ENCODE measurements around the gene SOX6.

SOX6 gene

DNA sequence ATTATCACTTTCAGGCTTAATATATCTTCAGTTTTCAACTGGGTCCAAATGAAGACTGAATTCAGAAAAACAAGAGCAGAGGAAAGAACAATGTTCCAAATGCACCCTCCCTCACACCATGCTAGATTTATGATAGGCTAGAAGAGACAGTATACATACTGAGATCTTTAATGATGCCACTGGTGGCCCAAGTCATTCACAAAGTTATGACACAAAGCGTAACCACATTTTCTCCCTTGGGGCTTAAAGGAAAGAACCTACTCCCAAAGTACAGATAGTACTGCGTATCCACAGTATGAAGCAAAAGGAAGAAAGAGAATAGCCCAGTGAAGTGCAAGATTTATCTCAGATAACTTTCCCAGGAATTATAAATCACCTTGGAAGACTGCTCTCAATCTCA lies 10.9 kb upstream of the SOX6 start:
- Histone ChIP-seq H3F3A (ENCODE audit: insufficient read depth, low read length) (no peaks in the 10 kb centered on the region), H3K9me3 (replicated peaks; ENCODE audit: insufficient read depth, low read length) (no peaks in the 10 kb centered on the region), H3K36me3 (replicated peaks; ENCODE audit: insufficient read depth, low read length) (no peaks in the 10 kb centered on the region), H3K4me1 (ENCODE audit: low read length) (no peaks in the 10 kb centered on the region), H2AFZ (ENCODE audit: low read length) (no peak overlapping the region), H3K4me3 (ENCODE audit: low read length) (no peak overlapping the region), H3K27me3 (replicated peaks; ENCODE audit: insufficient read depth, low read length) (no peaks in the 10 kb centered on the region), H3K27ac (ENCODE audit: low read length) (no peak overlapping the region), H3K9me2 (replicated peaks; ENCODE audit: insufficient read depth, low read length) (no peaks in the 10 kb centered on the region), H3K4me2 (ENCODE audit: low read depth, low read length) (no peak overlapping the region), H4K20me1 (ENCODE audit: insufficient read depth, low read length) (no peaks in the 10 kb centered on the region), H3K9ac (ENCODE audit: low read length) (no peak overlapping the region), H3K79me2 (ENCODE audit: low read length) (no peaks in the 10 kb centered on the region)
- TF ChIP-seq, protein P1, sequence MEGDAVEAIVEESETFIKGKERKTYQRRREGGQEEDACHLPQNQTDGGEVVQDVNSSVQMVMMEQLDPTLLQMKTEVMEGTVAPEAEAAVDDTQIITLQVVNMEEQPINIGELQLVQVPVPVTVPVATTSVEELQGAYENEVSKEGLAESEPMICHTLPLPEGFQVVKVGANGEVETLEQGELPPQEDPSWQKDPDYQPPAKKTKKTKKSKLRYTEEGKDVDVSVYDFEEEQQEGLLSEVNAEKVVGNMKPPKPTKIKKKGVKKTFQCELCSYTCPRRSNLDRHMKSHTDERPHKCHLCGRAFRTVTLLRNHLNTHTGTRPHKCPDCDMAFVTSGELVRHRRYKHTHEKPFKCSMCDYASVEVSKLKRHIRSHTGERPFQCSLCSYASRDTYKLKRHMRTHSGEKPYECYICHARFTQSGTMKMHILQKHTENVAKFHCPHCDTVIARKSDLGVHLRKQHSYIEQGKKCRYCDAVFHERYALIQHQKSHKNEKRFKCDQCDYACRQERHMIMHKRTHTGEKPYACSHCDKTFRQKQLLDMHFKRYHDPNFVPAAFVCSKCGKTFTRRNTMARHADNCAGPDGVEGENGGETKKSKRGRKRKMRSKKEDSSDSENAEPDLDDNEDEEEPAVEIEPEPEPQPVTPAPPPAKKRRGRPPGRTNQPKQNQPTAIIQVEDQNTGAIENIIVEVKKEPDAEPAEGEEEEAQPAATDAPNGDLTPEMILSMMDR (IDR thresholded peaks at IDR 0.05; ENCODE audit: low read length): no peak
- TF ChIP-seq EZH2 (optimal IDR thresholded peaks at IDR 0.05; ENCODE audit: low read depth, low read length): no peak
- TF ChIP-seq EZH2phosphoT487 (IDR thresholded peaks at IDR 0.05; ENCODE audit: low read length): no peak
- no peak for DNase-seq

DNA sequence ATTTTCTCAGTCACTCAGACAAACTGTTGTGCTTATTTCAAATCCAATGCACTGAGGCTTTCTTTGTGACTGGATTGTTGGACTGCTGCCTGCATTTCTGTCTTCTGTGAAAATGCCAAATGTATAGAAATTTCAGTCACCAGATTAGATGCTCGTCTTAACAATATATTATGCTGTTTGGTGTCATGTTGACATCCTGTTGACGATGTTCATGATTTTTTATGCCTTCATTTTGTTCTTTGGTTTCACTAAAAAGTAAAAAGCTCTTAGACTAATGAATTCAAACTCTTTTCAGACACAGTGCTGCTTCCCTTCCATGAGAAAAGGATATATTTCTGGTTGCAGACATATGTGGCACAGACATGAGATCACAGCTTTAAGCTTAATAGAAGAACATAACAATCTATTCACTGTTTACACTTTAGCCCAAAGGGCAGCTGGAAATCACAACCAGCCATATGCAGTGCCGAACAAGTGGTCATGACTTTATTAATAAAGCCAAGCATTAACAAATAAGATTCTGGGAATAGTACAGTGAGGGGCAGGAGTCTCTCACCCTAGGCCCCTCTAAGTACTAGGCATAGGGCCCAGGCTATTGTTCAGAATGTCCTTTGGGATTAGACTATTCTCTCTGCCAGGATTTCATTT lies 9.4 kb upstream of the SOX6 start:
- H4K20me1 ChIP-seq (ENCODE audit: insufficient read depth, low read length): no peaks in the 10 kb centered on the region
- no peaks in the 10 kb centered on the region for H3K9me3 ChIP-seq (replicated peaks; ENCODE audit: insufficient read depth, low read length)
- no peaks in the 10 kb centered on the region for H3K79me2 ChIP-seq (ENCODE audit: low read length)
- H3K4me2 ChIP-seq (ENCODE audit: low read depth, low read length): no peak overlapping the region
- H3K27ac ChIP-seq (ENCODE audit: low read length): no peak overlapping the region
- H2AFZ ChIP-seq (ENCODE audit: low read length): no peak overlapping the region
- H3K9ac ChIP-seq (ENCODE audit: low read length): no peak overlapping the region
- TF ChIP-seq EZH2phosphoT487 (IDR thresholded peaks at IDR 0.05; ENCODE audit: low read length) (no peak), EZH2 (optimal IDR thresholded peaks at IDR 0.05; ENCODE audit: low read depth, low read length) (no peak)
- TF ChIP-seq, protein P1 (IDR thresholded peaks at IDR 0.05; ENCODE audit: low read length): no peak
- no peaks in the 10 kb centered on the region for H3K4me1 ChIP-seq (ENCODE audit: low read length)
- no peaks in the 10 kb centered on the region for H3K9me2 ChIP-seq (replicated peaks; ENCODE audit: insufficient read depth, low read length)
- H3K4me3 ChIP-seq (ENCODE audit: low read length): no peak overlapping the region
- no peaks in the 10 kb centered on the region for H3K27me3 ChIP-seq (replicated peaks; ENCODE audit: insufficient read depth, low read length)
- no peak for DNase-seq
- H3F3A ChIP-seq (ENCODE audit: insufficient read depth, low read length): no peaks in the 10 kb centered on the region
- H3K36me3 ChIP-seq (replicated peaks; ENCODE audit: insufficient read depth, low read length): no peaks in the 10 kb centered on the region

DNA sequence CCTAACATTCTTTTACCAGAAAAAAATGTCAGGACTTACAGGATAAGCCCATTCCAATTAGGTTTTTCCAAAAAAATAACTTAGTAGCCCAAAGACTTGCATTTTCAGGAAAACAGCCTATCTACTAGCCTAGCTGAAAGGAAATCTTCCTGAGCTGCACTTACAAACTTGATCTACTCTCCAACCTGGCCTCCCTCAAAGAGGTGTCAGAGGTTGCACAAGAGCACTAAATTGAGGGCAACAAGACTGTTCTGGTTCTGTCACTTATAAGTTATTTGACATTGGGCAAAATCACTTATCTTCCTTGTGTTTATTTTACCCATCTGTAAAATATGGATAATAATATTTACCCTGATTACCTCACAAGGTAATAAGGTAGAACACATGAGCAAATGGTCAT lies 7.9 kb upstream of the SOX6 start:
- TF ChIP-seq, protein P1 (IDR thresholded peaks at IDR 0.05; ENCODE audit: low read length): no peak
- no peak for TF ChIP-seq EZH2 (optimal IDR thresholded peaks at IDR 0.05; ENCODE audit: low read depth, low read length)
- TF ChIP-seq EZH2phosphoT487 (IDR thresholded peaks at IDR 0.05; ENCODE audit: low read length): no peak
- Histone ChIP-seq H3K9me2 (replicated peaks; ENCODE audit: insufficient read depth, low read length) (no peaks in the 10 kb centered on the region), H3K27ac (ENCODE audit: low read length) (no peak overlapping the region), H3K27me3 (replicated peaks; ENCODE audit: insufficient read depth, low read length) (no peaks in the 10 kb centered on the region), H4K20me1 (ENCODE audit: insufficient read depth, low read length) (no peaks in the 10 kb centered on the region), H3K79me2 (ENCODE audit: low read length) (no peaks in the 10 kb centered on the region), H3K4me2 (ENCODE audit: low read depth, low read length) (no peak overlapping the region), H3K4me3 (ENCODE audit: low read length) (no peak overlapping the region), H3F3A (ENCODE audit: insufficient read depth, low read length) (no peaks in the 10 kb centered on the region), H2AFZ (ENCODE audit: low read length) (no peak overlapping the region), H3K9me3 (replicated peaks; ENCODE audit: insufficient read depth, low read length) (no peaks in the 10 kb centered on the region), H3K4me1 (ENCODE audit: low read length) (no peaks in the 10 kb centered on the region), H3K36me3 (replicated peaks; ENCODE audit: insufficient read depth, low read length) (no peaks in the 10 kb centered on the region), H3K9ac (ENCODE audit: low read length) (no peak overlapping the region)
- no peak for DNase-seq

All from MM.1S (cell line).